ENCODE data around the gene USP50. TPM values are rescaled to one million over a fixed set of nuclear protein-coding genes. Genes with fewer than 3 reads are reported as not detected.

Gene USP50
- total and polyA plus RNA-seq, 9 donors, result 0.62 to 0.81 TPM; not detected in 7

DNA sequence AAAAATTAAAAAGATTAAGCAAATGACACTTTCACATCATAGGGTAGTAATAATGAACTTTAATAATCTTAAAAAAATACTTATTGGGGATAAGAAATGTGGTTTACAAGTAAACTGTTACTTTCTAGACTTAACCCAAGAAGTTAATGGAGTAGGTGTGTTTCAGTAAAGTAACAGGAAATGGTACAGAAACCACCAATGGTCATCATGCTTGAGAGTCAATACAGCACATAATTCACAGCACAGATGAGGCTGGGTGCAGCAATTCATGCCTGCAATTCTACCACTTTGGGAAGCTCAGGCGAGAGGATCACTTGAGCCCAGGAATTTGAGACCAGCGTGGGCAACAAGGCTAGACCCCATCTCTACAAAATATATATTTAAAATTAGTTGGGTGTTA is 11.5 kb upstream of the USP50 start:
- Histone ChIP-seq H3K36me3 (no peaks in the 10 kb centered on the region), H3K27ac (no peak overlapping the region), H3K27me3 (no peaks in the 10 kb centered on the region), H3K4me1 (ENCODE audit: insufficient read depth) (no peaks in the 10 kb centered on the region), H3K9me3 (no peaks in the 10 kb centered on the region), H3K4me3 (no peak overlapping the region)
- 96 to 97% (median 96%) methylated on average over 2 of the region's 2 CpGs for WGBS, 3 donors
- intact Hi-C loops (cut with DNase I), result no loop called here
- TF ChIP-seq, protein P1, sequence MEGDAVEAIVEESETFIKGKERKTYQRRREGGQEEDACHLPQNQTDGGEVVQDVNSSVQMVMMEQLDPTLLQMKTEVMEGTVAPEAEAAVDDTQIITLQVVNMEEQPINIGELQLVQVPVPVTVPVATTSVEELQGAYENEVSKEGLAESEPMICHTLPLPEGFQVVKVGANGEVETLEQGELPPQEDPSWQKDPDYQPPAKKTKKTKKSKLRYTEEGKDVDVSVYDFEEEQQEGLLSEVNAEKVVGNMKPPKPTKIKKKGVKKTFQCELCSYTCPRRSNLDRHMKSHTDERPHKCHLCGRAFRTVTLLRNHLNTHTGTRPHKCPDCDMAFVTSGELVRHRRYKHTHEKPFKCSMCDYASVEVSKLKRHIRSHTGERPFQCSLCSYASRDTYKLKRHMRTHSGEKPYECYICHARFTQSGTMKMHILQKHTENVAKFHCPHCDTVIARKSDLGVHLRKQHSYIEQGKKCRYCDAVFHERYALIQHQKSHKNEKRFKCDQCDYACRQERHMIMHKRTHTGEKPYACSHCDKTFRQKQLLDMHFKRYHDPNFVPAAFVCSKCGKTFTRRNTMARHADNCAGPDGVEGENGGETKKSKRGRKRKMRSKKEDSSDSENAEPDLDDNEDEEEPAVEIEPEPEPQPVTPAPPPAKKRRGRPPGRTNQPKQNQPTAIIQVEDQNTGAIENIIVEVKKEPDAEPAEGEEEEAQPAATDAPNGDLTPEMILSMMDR (IDR thresholded peaks at IDR 0.05), result no peak
- TF ChIP-seq POLR2A (IDR thresholded peaks at IDR 0.05) (no peak), EP300 (IDR thresholded peaks at IDR 0.05) (no peak)
- no peak for DNase-seq

DNA sequence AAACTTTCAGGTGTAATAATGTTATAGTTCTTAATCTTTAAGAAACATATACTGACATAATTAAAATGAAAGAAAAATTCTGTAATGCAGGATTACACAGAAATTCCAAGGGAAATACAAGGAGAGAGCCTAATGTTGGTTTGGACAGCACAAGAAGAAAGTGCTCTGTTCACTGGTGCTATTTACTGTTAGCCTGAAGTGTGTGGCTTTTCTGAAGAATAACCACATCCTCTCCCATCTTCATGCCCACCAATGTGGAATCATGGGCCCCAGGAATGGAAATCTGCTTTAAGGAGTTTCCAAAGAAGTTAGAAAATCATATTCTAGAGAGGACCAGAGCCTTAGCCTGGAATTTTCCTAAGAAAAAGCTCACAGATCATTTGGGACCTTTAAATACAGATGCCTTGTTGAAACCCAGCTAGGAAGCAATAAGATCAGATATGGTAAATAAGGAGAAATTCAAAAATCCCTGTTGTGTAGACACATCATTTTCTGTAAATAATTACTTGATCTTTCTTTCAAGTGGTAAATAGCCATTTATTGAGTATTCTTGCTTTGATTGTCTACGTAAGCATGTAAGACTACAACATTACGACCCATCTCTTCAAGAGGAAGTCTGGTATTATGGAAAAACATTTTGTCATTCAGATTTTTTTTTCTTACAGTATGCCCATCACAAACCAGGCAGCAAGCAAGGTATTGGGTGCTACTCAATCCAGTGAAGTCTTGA is 10.3 kb upstream of the USP50 start:
- H3K4me1 ChIP-seq (ENCODE audit: insufficient read depth), result no peaks in the 10 kb centered on the region
- intact Hi-C loops (cut with DNase I), result no loop called here
- no peaks in the 10 kb centered on the region for H3K27me3 ChIP-seq
- H3K9me3 ChIP-seq, result no peaks in the 10 kb centered on the region
- 96 to 98% (median 97%) methylated on average over 2 of the region's 2 CpGs for WGBS, 3 donors
- no peaks in the 10 kb centered on the region for H3K36me3 ChIP-seq
- no peak overlapping the region for H3K27ac ChIP-seq
- DNase-seq, result no peak
- no peak overlapping the region for H3K4me3 ChIP-seq
- TF ChIP-seq, protein P1 (IDR thresholded peaks at IDR 0.05), result no peak
- TF ChIP-seq POLR2A (IDR thresholded peaks at IDR 0.05) (no peak), EP300 (IDR thresholded peaks at IDR 0.05) (no peak)

GRCh38 chr15:50552238-50552637 is 5.8 kb upstream of the USP50 start:
- WGBS, 3 donors, result 71 to 76% (median 73%) methylated on average over 4 of the region's 4 CpGs
- Histone ChIP-seq H3K27ac (no peak overlapping the region), H3K9me3 (no peaks in the 10 kb centered on the region), H3K36me3 (no peaks in the 10 kb centered on the region), H3K4me1 (ENCODE audit: insufficient read depth) (no peaks in the 10 kb centered on the region), H3K4me3 (no peak overlapping the region), H3K27me3 (no peaks in the 10 kb centered on the region)
- no peak for DNase-seq
- TF ChIP-seq, protein P1 (IDR thresholded peaks at IDR 0.05), result no peak
- TF ChIP-seq POLR2A (IDR thresholded peaks at IDR 0.05), result no peak
- no peak for TF ChIP-seq EP300 (IDR thresholded peaks at IDR 0.05)
- intact Hi-C loops (cut with DNase I), result no loop called here

DNA sequence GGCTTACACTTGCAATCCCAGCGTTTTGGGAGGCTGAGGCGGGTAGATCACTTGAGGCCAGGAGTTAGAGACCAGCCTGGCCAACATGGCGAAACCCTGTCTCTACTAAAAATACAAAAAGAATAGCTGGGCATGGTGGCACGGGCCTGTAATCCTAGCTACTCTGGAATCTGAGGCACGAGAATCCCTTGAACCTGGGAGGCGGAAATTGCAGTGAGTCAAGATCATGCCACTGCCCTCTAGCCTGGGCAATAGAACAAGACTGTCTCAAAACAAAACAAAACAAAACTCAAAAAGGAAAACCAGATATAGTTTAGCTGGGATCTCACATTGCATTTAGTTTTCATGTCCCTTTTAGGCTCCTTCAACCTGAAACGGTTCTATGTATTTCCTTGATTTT is 2.9 kb upstream of the USP50 start:
- Histone ChIP-seq H3K9me3 (no peaks in the 10 kb centered on the region), H3K27ac (no peak overlapping the region), H3K27me3 (no peaks in the 10 kb centered on the region), H3K4me3 (no peak overlapping the region), H3K36me3 (no peaks in the 10 kb centered on the region), H3K4me1 (ENCODE audit: insufficient read depth) (no peaks in the 10 kb centered on the region)
- no peak for DNase-seq
- TF ChIP-seq, protein P1 (IDR thresholded peaks at IDR 0.05), result no peak
- no peak for TF ChIP-seq POLR2A (IDR thresholded peaks at IDR 0.05)
- TF ChIP-seq EP300 (IDR thresholded peaks at IDR 0.05), result no peak
- 74 to 82% (median 75%) methylated on average over 7 of the region's 7 CpGs for WGBS, 3 donors
- intact Hi-C loops (cut with DNase I), result no loop called here

Measured in ovary (tissue), 9 donors.